Psoas muscle (tissue), 8 donors: ENCODE measurements around the gene CEMIP. TPM values are rescaled to one million over a fixed set of nuclear protein-coding genes. Genes with fewer than 3 reads are reported as not detected.

Source experiments
- ATAC-seq, 4 donors: fragments of 200-7000 bp; cut with Tn5 transposase; one replicate each; pipeline ENCODE4 v1.9.1; 2020; ENCODE audit warnings: moderate library complexity in 3 of 4, mild to moderate bottlenecking in 2 of 4
- DNase-seq, 2 donors: peaks; one replicate each; pipeline ENCODE4 v3.0.0-alpha.2; 2020
- H3K27ac ChIP-seq: fragments of 200-600 bp; one replicate; pipeline ENCODE4 v1.8.0; 2022
- H3K27me3 ChIP-seq, 3 donors: fragments of 200-600 bp in 1 of 3; one replicate each; pipeline versions ENCODE4 v1.6.1 to v1.8.0; 2013 to 2022; ENCODE audit warnings: low read length in 2 of 3, mild to moderate bottlenecking in 2 of 3, moderate library complexity in 1 of 3; ENCODE audit not compliant: insufficient read depth in 3 of 3
- H3K36me3 ChIP-seq, 2 donors: fragments of 200-600 bp in 1 of 2; one replicate each; pipeline versions ENCODE4 v1.6.1 to v1.8.0; 2013 to 2022; ENCODE audit warnings: low read depth in 1 of 2, mild to moderate bottlenecking in 1 of 2, moderate library complexity in 1 of 2; ENCODE audit not compliant: insufficient read depth in 1 of 2
- H3K4me1 ChIP-seq: fragments of 200-600 bp; one replicate; pipeline ENCODE4 v1.8.0; 2022
- H3K4me3 ChIP-seq: fragments of 200-600 bp; one replicate; pipeline ENCODE4 v1.8.0; 2022; ENCODE audit warnings: mild to moderate bottlenecking
- H3K9me3 ChIP-seq: fragments of 200-600 bp; one replicate; pipeline ENCODE4 v1.8.0; 2022
- WGBS, 3 donors: extraction: QIAGEN DNeasy Blood & Tissue Kit; methylation state at CpG; one replicate each; pipeline versions ENCODE4 v1.1.6 to v1.1.7; 2013; 5-methylcytosine and 5-hydroxymethylcytosine counted together
- intact Hi-C, 2 donors: fragments of 100-400 bp; cut with DNase I; formaldehyde crosslinking; loops; one replicate each; pipeline versions ENCODE4 v1.11.0 to v1.14.2; 2022
- polyA plus RNA-seq, 3 donors: library from polyadenylated mRNA; stranded (reverse); fragments of 200-250 nt; gene quantifications; one replicate each; pipeline ENCODE4 v1.2.3, GENCODE V29; 2013
- total RNA-seq, 4 donors: library from RNA; stranded (reverse); fragmentation: NEBNext Ultra II Directional in 2 of 4; extraction: Animal tissue kit (Norgen Biotek cat#: 25700) in 2 of 4; gene quantifications; one replicate each; pipeline versions ENCODE4 v1.2.1 to v1.2.4, GENCODE V29; 2021 to 2023
- TF ChIP-seq, protein P1 (sequence below): fragments of 200-600 bp; IDR thresholded peaks from one replicate; pipeline ENCODE4 v1.8.0; 2022; ENCODE audit warnings: antibody characterized with exemption
- donor health status: healthy with polysubstance abuse.
- donor health status: DM: no; HTN: no; CAD: no; lungs with moderate emphysema.
- donor health status: Bipolar disorder and iron deficiency.
- donor health status: healthy.
- donor health status: DM: yes; HTN: yes; CAD: no.
- donor health status: DM: no; HTN: no; CAD: no.
- donor health status: DM: no; HTN: no; CAD: no.
- donor health status: DM: yes; HTN: yes; CAD: no.

The CEMIP gene
- total and polyA plus RNA-seq, 7 donors, result under 0.01 to 0.96 (median 0.04) TPM

DNA sequence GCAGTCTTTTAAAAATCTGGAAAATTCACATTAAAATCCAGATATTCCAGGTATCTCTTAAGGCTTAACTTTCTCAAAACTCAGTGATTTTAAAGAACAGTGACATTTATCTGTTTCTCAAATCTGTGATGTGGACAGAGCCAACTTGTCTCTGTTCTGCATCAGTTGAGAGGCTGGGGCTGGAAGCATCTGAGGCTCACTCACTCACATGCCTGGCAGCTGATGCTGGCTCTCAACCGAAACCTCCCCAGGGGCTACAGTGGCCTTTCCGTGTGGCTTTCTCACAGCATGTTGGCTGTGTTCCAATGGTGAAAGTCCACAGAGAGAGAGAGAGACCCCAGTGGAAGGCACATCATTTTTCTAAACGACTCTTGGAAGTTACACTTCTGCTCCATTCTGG lies 53.5 kb downstream of the CEMIP start:
- Histone ChIP-seq H3K36me3 (no peaks in the 10 kb centered on the region), H3K4me1 (no peaks in the 10 kb centered on the region), H3K27ac (no peak overlapping the region), H3K27me3 (no peaks in the 10 kb centered on the region), H3K9me3 (no peaks in the 10 kb centered on the region), H3K4me3 (no peak overlapping the region)
- 24 to 43% (median 37%) methylated on average over 3 of the region's 3 CpGs for WGBS, 3 donors
- DNase-seq, result no peak
- intact Hi-C loops, result no loop called here
- no peak for ATAC-seq
- TF ChIP-seq, protein P1, sequence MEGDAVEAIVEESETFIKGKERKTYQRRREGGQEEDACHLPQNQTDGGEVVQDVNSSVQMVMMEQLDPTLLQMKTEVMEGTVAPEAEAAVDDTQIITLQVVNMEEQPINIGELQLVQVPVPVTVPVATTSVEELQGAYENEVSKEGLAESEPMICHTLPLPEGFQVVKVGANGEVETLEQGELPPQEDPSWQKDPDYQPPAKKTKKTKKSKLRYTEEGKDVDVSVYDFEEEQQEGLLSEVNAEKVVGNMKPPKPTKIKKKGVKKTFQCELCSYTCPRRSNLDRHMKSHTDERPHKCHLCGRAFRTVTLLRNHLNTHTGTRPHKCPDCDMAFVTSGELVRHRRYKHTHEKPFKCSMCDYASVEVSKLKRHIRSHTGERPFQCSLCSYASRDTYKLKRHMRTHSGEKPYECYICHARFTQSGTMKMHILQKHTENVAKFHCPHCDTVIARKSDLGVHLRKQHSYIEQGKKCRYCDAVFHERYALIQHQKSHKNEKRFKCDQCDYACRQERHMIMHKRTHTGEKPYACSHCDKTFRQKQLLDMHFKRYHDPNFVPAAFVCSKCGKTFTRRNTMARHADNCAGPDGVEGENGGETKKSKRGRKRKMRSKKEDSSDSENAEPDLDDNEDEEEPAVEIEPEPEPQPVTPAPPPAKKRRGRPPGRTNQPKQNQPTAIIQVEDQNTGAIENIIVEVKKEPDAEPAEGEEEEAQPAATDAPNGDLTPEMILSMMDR, result no peak

DNA sequence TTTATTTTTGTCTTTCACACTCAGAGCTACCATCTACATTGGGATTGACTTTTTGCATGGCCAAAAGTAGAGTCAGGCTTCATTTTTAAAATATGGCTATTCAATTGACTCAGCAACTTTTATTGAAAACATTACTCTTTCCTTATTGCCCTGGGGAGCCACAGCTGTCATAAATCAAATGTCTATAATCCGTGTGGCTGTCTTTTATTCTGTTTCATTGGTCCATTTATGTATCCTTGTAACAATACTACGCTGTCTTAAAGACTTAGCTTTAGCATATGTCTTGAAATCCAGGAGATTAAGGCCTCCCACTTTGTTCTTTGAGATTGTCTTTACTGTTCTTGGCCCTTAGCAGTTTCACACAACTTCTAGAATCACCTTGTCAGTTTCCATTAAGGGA lies 55.2 kb downstream of the CEMIP start:
- Histone ChIP-seq H3K4me3 (no peak overlapping the region), H3K27me3 (no peaks in the 10 kb centered on the region), H3K4me1 (no peaks in the 10 kb centered on the region), H3K9me3 (no peaks in the 10 kb centered on the region), H3K36me3 (no peaks in the 10 kb centered on the region), H3K27ac (no peak overlapping the region)
- DNase-seq, result no peak
- 83 to 88% (median 86%) methylated on average over 2 of the region's 2 CpGs for WGBS, 3 donors
- intact Hi-C loops, result no loop called here
- ATAC-seq, result no peak
- TF ChIP-seq, protein P1, result no peak

DNA sequence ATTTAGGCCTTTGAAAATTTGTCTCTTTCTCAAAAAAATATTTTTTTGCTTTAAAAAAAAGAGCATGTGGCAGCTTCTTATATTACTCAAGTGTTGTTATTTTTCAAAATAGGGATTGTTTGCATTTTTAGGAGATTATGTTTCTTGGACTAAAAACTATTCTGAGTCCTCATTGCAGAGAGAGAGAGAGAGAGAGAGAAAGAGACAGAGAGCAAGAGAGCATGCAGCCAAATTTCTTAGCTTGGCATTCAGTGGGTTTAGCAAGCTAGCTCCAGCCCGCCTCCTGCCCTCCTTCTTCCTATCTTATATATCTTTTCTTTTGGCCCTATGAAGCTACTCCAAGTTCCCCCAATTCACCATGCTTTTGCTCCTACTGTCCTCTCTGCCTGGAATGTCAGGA lies 55.7 kb downstream of the CEMIP start:
- no peak for DNase-seq
- Histone ChIP-seq H3K9me3 (no peaks in the 10 kb centered on the region), H3K36me3 (no peaks in the 10 kb centered on the region), H3K4me3 (no peak overlapping the region), H3K27ac (no peak overlapping the region), H3K4me1 (no peaks in the 10 kb centered on the region), H3K27me3 (peaks cover 0 to 3% (median 0%) of the 10 kb centered on the region in 3 donors)
- ATAC-seq, result no peak
- 81 to 98% (median 88%) methylated on average over 1 of the region's 1 CpG for WGBS, 3 donors
- TF ChIP-seq, protein P1, result no peak
- intact Hi-C loops, result no loop called here

DNA sequence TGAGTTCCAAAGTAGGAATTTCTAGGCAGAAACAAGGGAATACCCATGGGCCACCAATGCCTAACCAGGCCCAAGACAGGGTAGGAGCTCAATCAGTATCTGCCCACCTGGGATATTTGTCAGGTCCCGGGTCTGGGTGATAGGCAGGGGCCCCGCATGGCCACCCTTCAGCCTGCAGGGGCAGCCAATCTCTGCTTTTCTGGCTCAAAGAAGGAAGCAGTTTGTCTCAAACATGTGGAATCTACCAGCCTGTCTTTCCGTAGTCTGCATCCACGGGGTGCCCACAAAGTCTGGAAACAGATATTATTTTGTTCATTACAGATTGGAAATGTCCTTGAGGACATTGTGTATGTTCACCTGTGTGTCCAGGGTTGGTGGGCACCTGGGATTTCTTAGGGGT lies 56.2 kb downstream of the CEMIP start:
- Histone ChIP-seq H3K27me3 (peaks cover 0 to 5% (median 0%) of the 10 kb centered on the region in 3 donors), H3K9me3 (no peaks in the 10 kb centered on the region), H3K4me1 (no peaks in the 10 kb centered on the region), H3K27ac (no peak overlapping the region), H3K4me3 (no peak overlapping the region), H3K36me3 (no peaks in the 10 kb centered on the region)
- 63 to 73% (median 64%) methylated on average over 4 of the region's 4 CpGs for WGBS, 3 donors
- TF ChIP-seq, protein P1, result no peak
- DNase-seq, result no peak
- ATAC-seq, result no peak
- intact Hi-C loops, result no loop called here

DNA sequence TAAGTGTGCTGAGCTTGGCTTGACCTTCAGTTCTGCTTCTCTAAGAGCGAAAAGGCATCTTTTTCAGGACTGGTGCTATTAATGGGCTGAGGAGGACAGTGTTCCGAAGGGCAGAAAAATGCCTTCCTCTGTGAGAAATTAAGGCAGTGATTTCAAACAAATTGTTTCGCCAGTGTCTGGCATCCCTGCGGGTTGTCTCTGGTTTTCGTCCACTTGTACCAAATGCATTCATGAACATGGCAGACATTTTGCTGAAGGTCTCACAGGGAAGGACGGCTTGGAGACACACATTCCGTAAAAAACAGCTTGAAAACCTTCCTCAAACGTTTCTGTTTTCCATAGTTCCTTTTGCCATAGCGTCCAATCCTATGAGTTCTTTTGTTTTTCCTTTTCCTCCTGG lies 57.1 kb downstream of the CEMIP start:
- WGBS, 3 donors, result 85 to 91% (median 89%) methylated on average over 9 of the region's 9 CpGs
- H3K36me3 ChIP-seq, result no peaks in the 10 kb centered on the region
- intact Hi-C loops, result no loop called here
- TF ChIP-seq, protein P1, result no peak
- H3K9me3 ChIP-seq, result no peaks in the 10 kb centered on the region
- H3K27me3 ChIP-seq, result peaks cover 0 to 5% (median 0%) of the 10 kb centered on the region in 3 donors
- no peaks in the 10 kb centered on the region for H3K4me1 ChIP-seq
- H3K27ac ChIP-seq, result no peak overlapping the region
- ATAC-seq (no peak), DNase-seq (no peak)
- H3K4me3 ChIP-seq, result no peak overlapping the region
